Mesendoderm (in vitro differentiated cells): Measurements from ENCODE around the gene PROK2.
A peak's percentile ranks its signal among the peaks of the same experiment; 100 is the strongest.

Experiments used
- DNase-seq: peaks from one replicate; pipeline ENCODE4 v3.0.0; 2013
- H2AK5ac ChIP-seq: 2 replicates; pipeline ENCODE4 v1.6.1; 2013; ENCODE audit warnings: low read length, inconsistent platforms
- H2BK120ac ChIP-seq: 2 replicates; pipeline ENCODE4 v1.6.1; 2013; ENCODE audit warnings: low read depth, mild to moderate bottlenecking, low read length, moderate library complexity, mixed read lengths
- H2BK15ac ChIP-seq: replicated peaks from 2 replicates; pipeline ENCODE4 v1.6.1; 2013; ENCODE audit warnings: low read depth, mild to moderate bottlenecking, moderate library complexity
- H2BK5ac ChIP-seq: 2 replicates; pipeline ENCODE4 v1.6.1; 2013; ENCODE audit warnings: low read length, inconsistent platforms
- H3K18ac ChIP-seq: 2 replicates; pipeline ENCODE4 v1.6.1; 2013; ENCODE audit warnings: mild to moderate bottlenecking, low read length, mixed read lengths
- H3K23ac ChIP-seq: one replicate; pipeline ENCODE4 v1.6.1; 2013; ENCODE audit warnings: low read length
- H3K27ac ChIP-seq: 2 replicates; pipeline ENCODE4 v1.5.1; 2013; ENCODE audit warnings: low read depth, mild to moderate bottlenecking, inconsistent platforms, low read length, moderate library complexity
- H3K27me3 ChIP-seq: 2 replicates; pipeline ENCODE4 v1.6.1; 2013; ENCODE audit warnings: low read length, control low read depth, mild to moderate bottlenecking, inconsistent platforms; ENCODE audit not compliant: insufficient read depth, poor library complexity
- H3K36me3 ChIP-seq: 2 replicates; pipeline ENCODE4 v1.6.1; 2013; ENCODE audit warnings: low read length, inconsistent platforms; ENCODE audit not compliant: control insufficient read depth, insufficient read depth
- H3K4ac ChIP-seq: one replicate; pipeline ENCODE4 v1.6.1; 2013; ENCODE audit warnings: low read depth, mild to moderate bottlenecking, low read length, moderate library complexity
- H3K4me1 ChIP-seq: 2 replicates; pipeline ENCODE4 v1.6.1; 2013; ENCODE audit warnings: low read depth, low read length, inconsistent platforms; ENCODE audit not compliant: control insufficient read depth
- H3K4me2 ChIP-seq: 2 replicates; pipeline ENCODE4 v1.6.1; 2013; ENCODE audit warnings: low read length
- H3K4me3 ChIP-seq: 2 replicates; pipeline ENCODE4 v1.5.1; 2013; ENCODE audit warnings: mild to moderate bottlenecking, low read length
- H3K56ac ChIP-seq: one replicate; pipeline ENCODE4 v1.6.1; 2013; ENCODE audit warnings: low read length
- H3K79me1 ChIP-seq: 2 replicates; pipeline ENCODE4 v1.6.1; 2013; ENCODE audit warnings: low read length, inconsistent platforms
- H3K79me2 ChIP-seq: 2 replicates; pipeline ENCODE4 v1.6.1; 2013; ENCODE audit warnings: mild to moderate bottlenecking, low read length; ENCODE audit not compliant: control insufficient read depth, insufficient read depth
- H3K9ac ChIP-seq: 2 replicates; pipeline ENCODE4 v1.6.1; 2013; ENCODE audit warnings: low read length, inconsistent platforms
- H4K5ac ChIP-seq: one replicate; pipeline ENCODE4 v1.6.1; 2013; ENCODE audit warnings: low read length
- H4K8ac ChIP-seq: one replicate; pipeline ENCODE4 v1.6.1; 2013; ENCODE audit warnings: low read depth, mild to moderate bottlenecking, control low read depth, low read length, moderate library complexity
- WGBS: extraction: QIAGEN DNeasy Blood & Tissue Kit; methylation state at CpG from one replicate; pipeline ENCODE4 v1.1.7; 2013; ENCODE audit warnings: low lambda C conversion rate, missing lambda C conversion rate; ENCODE audit not compliant: insufficient coverage; ENCODE audit errors: extremely low coverage; 5-methylcytosine and 5-hydroxymethylcytosine counted together

Gene PROK2

GRCh38 chr3:71734881-71735280, 50.1 kb downstream of the PROK2 start:
- no peak overlapping the region for H4K8ac ChIP-seq
- no peak overlapping the region for H4K5ac ChIP-seq
- H3K56ac ChIP-seq = no peak overlapping the region
- no peak overlapping the region for H2AK5ac ChIP-seq
- H2BK5ac ChIP-seq = no peak overlapping the region
- H3K4me1 ChIP-seq = peaks cover 3% of the 10 kb centered on the region
- no peak for DNase-seq
- H2BK15ac ChIP-seq = no peak overlapping the region
- H3K79me2 ChIP-seq = no peaks in the 10 kb centered on the region
- H2BK120ac ChIP-seq = no peak overlapping the region
- no peak overlapping the region for H3K23ac ChIP-seq
- no peak overlapping the region for H3K18ac ChIP-seq
- no peaks in the 10 kb centered on the region for H3K36me3 ChIP-seq
- no peaks in the 10 kb centered on the region for H3K27me3 ChIP-seq
- H3K9ac ChIP-seq = no peak overlapping the region
- H3K4me2 ChIP-seq = no peak overlapping the region
- H3K79me1 ChIP-seq = no peaks in the 10 kb centered on the region
- no peak overlapping the region for H3K27ac ChIP-seq
- no peak overlapping the region for H3K4me3 ChIP-seq
- no peak overlapping the region for H3K4ac ChIP-seq
- WGBS = no CpG with 5 or more reads among the region's 1 CpG

- no peak overlapping the region for H3K18ac ChIP-seq
- H3K27me3 ChIP-seq = no peaks in the 10 kb centered on the region
- DNase-seq = no peak
- H3K56ac ChIP-seq = no peak overlapping the region
- H2AK5ac ChIP-seq = no peak overlapping the region
- no peak overlapping the region for H3K4me3 ChIP-seq
- no peak overlapping the region for H4K5ac ChIP-seq
- no CpG with 5 or more reads among the region's 2 CpGs for WGBS
- no peaks in the 10 kb centered on the region for H3K79me2 ChIP-seq
- no peak overlapping the region for H3K23ac ChIP-seq
- no peak overlapping the region for H3K27ac ChIP-seq
- peaks cover 5% of the 10 kb centered on the region for H3K4me1 ChIP-seq
- H3K4ac ChIP-seq = no peak overlapping the region
- no peaks in the 10 kb centered on the region for H3K79me1 ChIP-seq
- H3K9ac ChIP-seq = no peak overlapping the region
- H2BK5ac ChIP-seq = no peak overlapping the region
- no peak overlapping the region for H2BK15ac ChIP-seq
- H2BK120ac ChIP-seq = no peak overlapping the region
- H4K8ac ChIP-seq = no peak overlapping the region
- H3K4me2 ChIP-seq = no peak overlapping the region
- no peaks in the 10 kb centered on the region for H3K36me3 ChIP-seq
These were observed 51.6 kb downstream of the PROK2 start for GRCh38 chr3:71733319-71733718.

GRCh38 chr3:71732637-71733036, 52.3 kb downstream of the PROK2 start:
- no peak overlapping the region for H3K56ac ChIP-seq
- DNase-seq = no peak
- H2AK5ac ChIP-seq = no peak overlapping the region
- no peak overlapping the region for H2BK15ac ChIP-seq
- H3K4me2 ChIP-seq = no peak overlapping the region
- peaks cover 5% of the 10 kb centered on the region for H3K4me1 ChIP-seq
- no peak overlapping the region for H4K8ac ChIP-seq
- no CpG with 5 or more reads among the region's 4 CpGs for WGBS
- H4K5ac ChIP-seq = no peak overlapping the region
- H3K27ac ChIP-seq = no peak overlapping the region
- no peak overlapping the region for H2BK120ac ChIP-seq
- no peak overlapping the region for H3K18ac ChIP-seq
- H3K23ac ChIP-seq = no peak overlapping the region
- H3K79me1 ChIP-seq = no peaks in the 10 kb centered on the region
- H2BK5ac ChIP-seq = no peak overlapping the region
- no peak overlapping the region for H3K4ac ChIP-seq
- no peaks in the 10 kb centered on the region for H3K79me2 ChIP-seq
- H3K4me3 ChIP-seq = no peak overlapping the region
- H3K36me3 ChIP-seq = no peaks in the 10 kb centered on the region
- no peaks in the 10 kb centered on the region for H3K27me3 ChIP-seq
- no peak overlapping the region for H3K9ac ChIP-seq

GRCh38 chr3:71728632-71729342, 56.2 kb downstream of the PROK2 start:
- H3K79me2 ChIP-seq = no peaks in the 10 kb centered on the region
- H2BK15ac ChIP-seq = no peak overlapping the region
- WGBS = no CpG with 5 or more reads among the region's 4 CpGs
- no peak overlapping the region for H3K9ac ChIP-seq
- no peak overlapping the region for H4K5ac ChIP-seq
- H3K27ac ChIP-seq = no peak overlapping the region
- H3K4me3 ChIP-seq = no peak overlapping the region
- peak overlapping the region; percentile 48 for H2AK5ac ChIP-seq
- H4K8ac ChIP-seq = no peak overlapping the region
- H3K36me3 ChIP-seq = no peaks in the 10 kb centered on the region
- H2BK5ac ChIP-seq = no peak overlapping the region
- no peak overlapping the region for H3K18ac ChIP-seq
- peaks cover 10% of the 10 kb centered on the region for H3K4me1 ChIP-seq
- no peak overlapping the region for H3K4ac ChIP-seq
- H3K56ac ChIP-seq = no peak overlapping the region
- peaks cover 2% of the 10 kb centered on the region for H3K27me3 ChIP-seq
- no peak overlapping the region for H2BK120ac ChIP-seq
- no peak overlapping the region for H3K23ac ChIP-seq
- H3K4me2 ChIP-seq = no peak overlapping the region
- no peaks in the 10 kb centered on the region for H3K79me1 ChIP-seq
- DNase-seq = peak; percentile 97

- no CpG with 5 or more reads among the region's 8 CpGs for WGBS
- DNase-seq = no peak
These were observed 58.8 kb downstream of the PROK2 start for GRCh38 chr3:71726146-71726545.

More at GRCh38 chr3:71726146-71726545, 58.8 kb downstream of the PROK2 start:
- Histone ChIP-seq H3K36me3 (no peaks in the 10 kb centered on the region), H3K4me1 (peaks cover 10% of the 10 kb centered on the region), H3K79me2 (no peaks in the 10 kb centered on the region), H3K79me1 (no peaks in the 10 kb centered on the region), H2BK120ac (no peak overlapping the region), H3K4me3 (no peak overlapping the region), H4K8ac (no peak overlapping the region), H3K4ac (no peak overlapping the region), H3K23ac (no peak overlapping the region), H3K27me3 (peaks cover 5% of the 10 kb centered on the region), H3K4me2 (no peak overlapping the region), H3K56ac (no peak overlapping the region), H2BK5ac (no peak overlapping the region), H3K27ac (no peak overlapping the region), H2BK15ac (no peak overlapping the region), H3K18ac (no peak overlapping the region), H4K5ac (no peak overlapping the region), H3K9ac (no peak overlapping the region), H2AK5ac (no peak overlapping the region)
